Epithelial cell of esophagus (primary cell): ENCODE measurements around the gene BEND6.

ENCODE experiments used
- DNase-seq: peaks from one replicate; pipeline ENCODE4 v3.0.0; 2010; ENCODE audit warnings: low read depth
- H3K4me3 ChIP-seq: 2 replicates; pipeline ENCODE4 v1.5.1; 2011; ENCODE audit warnings: mild to moderate bottlenecking, low read length, control low read depth
- TF ChIP-seq, protein P1 (sequence below): IDR thresholded peaks from 2 replicates; pipeline ENCODE4 v1.5.1; 2011; ENCODE audit warnings: low read depth, mild to moderate bottlenecking, low read length, control low read depth, inconsistent platforms; ENCODE audit not compliant: insufficient read depth; ENCODE audit errors: missing control alignments

BEND6 gene

DNA sequence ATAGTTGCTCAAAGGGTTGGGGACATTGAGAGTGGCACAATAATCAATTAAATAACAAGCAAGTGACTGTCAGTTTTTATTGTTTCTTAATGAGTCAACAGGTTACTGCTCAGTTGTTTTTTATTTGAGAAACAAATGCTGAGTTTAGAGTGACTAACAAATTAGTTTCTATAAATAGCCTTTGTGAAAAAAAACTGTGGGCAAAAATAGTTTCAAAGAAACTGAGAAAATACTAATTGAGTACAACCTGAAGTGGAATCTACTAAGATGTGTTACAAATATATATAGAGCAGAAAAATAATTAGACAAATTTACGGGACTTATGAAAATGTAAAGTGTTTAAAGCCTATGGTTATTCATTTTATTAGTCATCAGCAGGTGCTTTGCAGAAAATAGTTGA, 22.3 kb downstream of the BEND6 start:
- no peak for DNase-seq
- TF ChIP-seq, protein P1, sequence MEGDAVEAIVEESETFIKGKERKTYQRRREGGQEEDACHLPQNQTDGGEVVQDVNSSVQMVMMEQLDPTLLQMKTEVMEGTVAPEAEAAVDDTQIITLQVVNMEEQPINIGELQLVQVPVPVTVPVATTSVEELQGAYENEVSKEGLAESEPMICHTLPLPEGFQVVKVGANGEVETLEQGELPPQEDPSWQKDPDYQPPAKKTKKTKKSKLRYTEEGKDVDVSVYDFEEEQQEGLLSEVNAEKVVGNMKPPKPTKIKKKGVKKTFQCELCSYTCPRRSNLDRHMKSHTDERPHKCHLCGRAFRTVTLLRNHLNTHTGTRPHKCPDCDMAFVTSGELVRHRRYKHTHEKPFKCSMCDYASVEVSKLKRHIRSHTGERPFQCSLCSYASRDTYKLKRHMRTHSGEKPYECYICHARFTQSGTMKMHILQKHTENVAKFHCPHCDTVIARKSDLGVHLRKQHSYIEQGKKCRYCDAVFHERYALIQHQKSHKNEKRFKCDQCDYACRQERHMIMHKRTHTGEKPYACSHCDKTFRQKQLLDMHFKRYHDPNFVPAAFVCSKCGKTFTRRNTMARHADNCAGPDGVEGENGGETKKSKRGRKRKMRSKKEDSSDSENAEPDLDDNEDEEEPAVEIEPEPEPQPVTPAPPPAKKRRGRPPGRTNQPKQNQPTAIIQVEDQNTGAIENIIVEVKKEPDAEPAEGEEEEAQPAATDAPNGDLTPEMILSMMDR, result no peak
- no peak overlapping the region for H3K4me3 ChIP-seq

DNA sequence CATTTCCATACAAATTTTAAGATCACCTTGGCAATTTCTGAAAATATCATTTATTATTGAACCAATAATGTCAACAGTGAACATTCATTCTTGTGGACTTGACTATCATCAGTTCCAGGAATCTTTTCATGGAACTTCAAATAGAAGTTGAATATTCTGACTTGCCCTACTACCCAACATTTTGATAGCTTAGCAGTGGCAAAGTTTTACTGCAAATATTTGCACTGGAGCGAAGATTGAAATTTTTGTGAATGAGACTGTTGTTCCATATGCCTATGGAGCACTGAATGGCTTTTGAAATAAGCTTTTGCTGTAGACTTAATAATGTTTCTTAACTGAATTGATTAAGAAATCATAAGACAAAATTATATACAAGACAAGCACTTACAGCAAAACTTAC, 23.6 kb downstream of the BEND6 start:
- no peak for DNase-seq
- H3K4me3 ChIP-seq, result no peak overlapping the region
- TF ChIP-seq, protein P1, result no peak

DNA sequence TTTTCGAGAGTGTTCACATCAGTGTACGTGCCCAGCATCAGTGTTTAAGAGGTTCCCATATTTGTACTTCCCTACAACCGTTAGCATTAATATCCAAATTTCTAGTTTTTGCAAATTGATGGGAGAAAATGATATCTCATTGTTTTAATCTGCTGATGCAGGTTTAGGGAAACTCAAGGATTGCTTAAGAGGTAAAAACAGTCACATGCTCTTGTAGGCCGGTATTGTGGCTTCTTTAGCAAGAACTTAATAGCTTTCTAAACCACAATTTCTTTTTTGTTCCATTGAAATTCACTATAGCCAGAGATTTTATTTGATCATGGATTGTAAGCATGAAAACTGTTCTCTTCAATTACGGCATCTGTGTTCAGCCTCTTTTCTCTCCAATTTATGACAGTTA, 29.5 kb downstream of the BEND6 start:
- TF ChIP-seq, protein P1, result no peak
- peak; percentile 59 for DNase-seq
- H3K4me3 ChIP-seq, result no peak overlapping the region

DNA sequence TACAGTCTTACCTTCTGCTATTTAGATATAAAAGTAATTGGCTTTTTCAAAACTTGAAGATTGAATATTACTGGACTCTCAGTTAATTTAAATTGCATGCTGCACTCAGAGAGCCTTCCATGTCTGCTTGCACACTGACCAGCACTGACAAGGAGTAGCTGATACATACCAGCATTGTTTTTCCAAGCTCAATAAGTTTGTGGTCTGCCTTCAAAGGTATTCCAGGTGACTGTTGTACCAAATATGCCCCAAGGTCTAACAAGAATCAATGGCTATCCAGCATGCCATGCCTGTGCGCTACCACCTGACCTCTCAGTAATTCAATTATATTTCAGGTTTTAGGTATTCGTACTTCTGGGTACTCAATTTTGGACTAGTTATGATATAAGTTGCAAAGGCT, 30.0 kb downstream of the BEND6 start:
- H3K4me3 ChIP-seq, result no peak overlapping the region
- TF ChIP-seq, protein P1, result no peak
- no peak for DNase-seq

DNA sequence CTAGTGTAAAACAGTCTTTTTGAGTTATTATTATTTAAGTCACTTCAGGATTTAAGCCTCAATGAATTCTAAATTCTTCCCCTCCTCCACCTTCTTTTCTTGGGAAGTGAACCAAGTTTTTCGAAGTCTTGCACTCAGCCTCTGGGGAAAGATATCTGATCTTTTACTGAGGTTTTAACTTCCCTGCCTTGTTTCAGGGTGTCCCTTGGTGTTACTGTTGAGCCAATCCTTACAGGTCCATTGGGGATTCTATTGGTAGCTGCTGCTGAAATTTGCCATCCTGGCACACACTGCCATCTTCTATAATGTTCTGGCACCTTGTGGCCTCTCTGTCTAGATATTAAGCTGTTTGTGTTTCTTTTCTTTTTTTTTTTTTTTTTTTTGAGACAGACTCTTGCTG, 31.7 kb downstream of the BEND6 start:
- no peak for DNase-seq
- TF ChIP-seq, protein P1, result no peak
- no peak overlapping the region for H3K4me3 ChIP-seq

DNA sequence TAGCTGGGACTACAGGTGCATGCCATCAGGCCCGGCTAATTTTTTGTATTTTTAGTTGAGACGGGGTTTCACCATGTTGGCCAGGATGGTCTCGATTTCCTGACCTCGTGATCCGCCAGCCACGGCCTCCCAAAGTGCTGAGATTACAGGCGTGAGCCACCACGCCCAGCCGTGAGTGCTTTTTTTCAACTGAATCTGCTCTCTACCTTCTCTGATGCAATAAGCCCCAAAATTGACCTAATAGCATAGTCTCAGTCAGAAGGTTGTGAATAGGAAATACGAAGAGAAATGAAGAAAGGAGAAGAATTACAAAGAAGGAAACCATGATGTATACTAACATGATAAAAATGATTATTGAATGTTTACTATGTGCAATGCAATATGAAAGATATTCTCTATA, 33.2 kb downstream of the BEND6 start:
- TF ChIP-seq, protein P1, result no peak
- no peak overlapping the region for H3K4me3 ChIP-seq
- no peak for DNase-seq

DNA sequence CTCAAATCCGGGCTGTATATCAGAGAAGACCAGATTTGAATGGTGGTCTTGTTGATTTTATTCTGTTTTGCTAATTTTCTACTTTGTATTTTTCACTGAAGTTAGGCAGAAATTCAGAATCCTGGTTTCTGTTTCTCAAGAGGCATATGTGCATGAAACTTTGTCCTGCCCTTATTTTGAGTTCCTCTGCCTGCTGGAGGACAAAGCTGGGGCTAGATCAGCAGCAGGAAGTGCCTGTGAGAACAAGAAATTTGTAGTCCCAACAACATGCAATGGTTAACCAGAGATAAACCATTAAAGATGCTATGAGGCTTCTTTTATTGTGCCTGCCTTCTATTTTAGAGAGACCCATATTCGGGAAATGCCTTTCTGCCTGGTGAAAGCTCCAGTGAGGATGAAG, 37.1 kb downstream of the BEND6 start:
- H3K4me3 ChIP-seq, result no peak overlapping the region
- TF ChIP-seq, protein P1, result no peak
- no peak for DNase-seq
